ENCODE measurements around the gene BACH2.
"Not testable (repeated sequence)": the region's sequence is repeated elsewhere in the genome, so short reads cannot be mapped to it uniquely, and the experiment has no call there.

The BACH2 gene

GRCh38 chr6:89930789-89931188 lies 365.9 kb downstream of the BACH2 start:
- no peak for DNase-seq

- DNase-seq: no peak
These were observed 368.0 kb downstream of the BACH2 start for GRCh38 chr6:89928604-89929003.

- DNase-seq: no peak
These were observed 368.7 kb downstream of the BACH2 start for GRCh38 chr6:89927791-89928550.

- DNase-seq: no peak
These were observed 369.4 kb downstream of the BACH2 start for GRCh38 chr6:89927264-89927663.

- no peak for DNase-seq
These were observed 370.8 kb downstream of the BACH2 start for GRCh38 chr6:89925826-89926225.

GRCh38 chr6:89924231-89924630 lies 372.4 kb downstream of the BACH2 start:
- no peak for DNase-seq

GRCh38 chr6:89921691-89922090 lies 375.0 kb downstream of the BACH2 start:
- no peak for DNase-seq

- DNase-seq: no peak
These were observed 375.4 kb downstream of the BACH2 start for GRCh38 chr6:89921197-89921596.

GRCh38 chr6:89917801-89918366 lies 378.8 kb downstream of the BACH2 start:
- no peak for DNase-seq

- no peak for DNase-seq
These were observed 379.4 kb downstream of the BACH2 start for GRCh38 chr6:89917216-89917615.

- no peak for DNase-seq
These were observed 380.3 kb downstream of the BACH2 start for GRCh38 chr6:89916136-89916920.

GRCh38 chr6:89910902-89911240 lies 385.8 kb downstream of the BACH2 start:
- DNase-seq: no peak

- not testable (repeated sequence) for DNase-seq
These were observed 386.4 kb downstream of the BACH2 start for GRCh38 chr6:89910001-89910901.

GRCh38 chr6:89895276-89895874 lies 401.3 kb downstream of the BACH2 start:
- DNase-seq: no peak

GRCh38 chr6:89894169-89894568 lies 402.5 kb downstream of the BACH2 start, which contains the start of gene GJA10:
TSS of gene GJA10 (plus strand) at chr6:89894469. CDS start at chr6:89894469, 0 bp downstream.
- DNase-seq: no peak

GRCh38 chr6:89892577-89892976 lies 404.1 kb downstream of the BACH2 start:
- not testable (repeated sequence) for DNase-seq

GRCh38 chr6:89890845-89891528 lies 405.7 kb downstream of the BACH2 start:
- not testable (repeated sequence) for DNase-seq

- DNase-seq: no peak
These were observed 407.8 kb downstream of the BACH2 start for GRCh38 chr6:89888871-89889270.

- no peak for DNase-seq
These were observed 408.5 kb downstream of the BACH2 start for GRCh38 chr6:89888138-89888514.

- DNase-seq: no peak
These were observed 409.0 kb downstream of the BACH2 start for GRCh38 chr6:89887452-89888137.
